H9 (cell line): ENCODE measurements around the gene HELT. TPM values are rescaled to one million over a fixed set of nuclear protein-coding genes. Genes with fewer than 3 reads are reported as not detected.

Experiments
- DNase-seq: peaks from one replicate; pipeline ENCODE4 v3.0.0-alpha.2; 2017
- H2AFZ ChIP-seq: one replicate; pipeline ENCODE4 v1.6.1; 2013; ENCODE audit warnings: mild to moderate bottlenecking, low read length, control low read depth, moderate library complexity
- H2AK5ac ChIP-seq: 2 replicates; pipeline ENCODE4 v1.6.1; 2013; ENCODE audit warnings: low read length, control low read depth, mixed read lengths; ENCODE audit not compliant: insufficient read length
- H2BK120ac ChIP-seq: one replicate; pipeline ENCODE4 v1.6.1; 2013; ENCODE audit warnings: low read depth, mild to moderate bottlenecking, low read length, control low read depth, inconsistent platforms; ENCODE audit not compliant: poor library complexity, severe bottlenecking
- H2BK12ac ChIP-seq: 2 replicates; pipeline ENCODE4 v1.6.1; 2013; ENCODE audit warnings: low read length, control low read depth, mixed read lengths, low read depth; ENCODE audit not compliant: insufficient read length
- H2BK15ac ChIP-seq: 2 replicates; pipeline ENCODE4 v1.6.1; 2013; ENCODE audit warnings: low read depth, low read length, control low read depth
- H2BK20ac ChIP-seq: one replicate; pipeline ENCODE4 v1.6.1; 2013; ENCODE audit warnings: low read depth, mild to moderate bottlenecking, low read length, control low read depth, inconsistent platforms; ENCODE audit not compliant: poor library complexity, severe bottlenecking
- H2BK5ac ChIP-seq: 2 replicates; pipeline ENCODE4 v1.6.1; 2013; ENCODE audit warnings: low read length, control low read depth, mixed read lengths; ENCODE audit not compliant: insufficient read length
- H3K14ac ChIP-seq: 2 replicates; pipeline ENCODE4 v1.6.1; 2013; ENCODE audit warnings: low read length, control low read depth; ENCODE audit not compliant: insufficient read depth
- H3K18ac ChIP-seq: 2 replicates; pipeline ENCODE4 v1.6.1; 2013; ENCODE audit warnings: low read depth, mild to moderate bottlenecking, mixed read lengths, low read length, control low read depth; ENCODE audit not compliant: insufficient read length
- H3K23ac ChIP-seq: 2 replicates; pipeline ENCODE4 v1.6.1; 2013; ENCODE audit warnings: low read length, control low read depth, mixed read lengths, low read depth; ENCODE audit not compliant: insufficient read length
- H3K23me2 ChIP-seq: 2 replicates; pipeline ENCODE4 v1.6.1; 2013; ENCODE audit warnings: low read depth, mild to moderate bottlenecking, mixed read lengths, low read length, control low read depth; ENCODE audit not compliant: insufficient read length, poor library complexity, severe bottlenecking
- H3K27ac ChIP-seq: 2 replicates; pipeline ENCODE4 v1.5.1; 2013; ENCODE audit warnings: low read length, control low read depth, mixed read lengths, low read depth; ENCODE audit not compliant: insufficient read length
- H3K27me3 ChIP-seq: 2 replicates; pipeline ENCODE4 v1.6.1; 2013; ENCODE audit warnings: low read length, control low read depth, inconsistent platforms; ENCODE audit not compliant: insufficient read depth
- H3K4ac ChIP-seq: 2 replicates; pipeline ENCODE4 v1.6.1; 2013; ENCODE audit warnings: low read depth, mild to moderate bottlenecking, control low read depth, inconsistent platforms, low read length, moderate library complexity
- H3K4me1 ChIP-seq: 2 replicates; pipeline ENCODE4 v1.6.1; 2013; ENCODE audit warnings: low read length, control low read depth, inconsistent platforms; ENCODE audit not compliant: insufficient read depth
- H3K4me2 ChIP-seq: 2 replicates; pipeline ENCODE4 v1.6.1; 2013; ENCODE audit warnings: low read length, control low read depth, mixed read lengths; ENCODE audit not compliant: insufficient read length, insufficient read depth
- H3K56ac ChIP-seq: 2 replicates; pipeline ENCODE4 v1.6.1; 2013; ENCODE audit warnings: low read depth, mild to moderate bottlenecking, mixed read lengths, low read length, control low read depth; ENCODE audit not compliant: insufficient read length
- H3K79me1 ChIP-seq: 2 replicates; pipeline ENCODE4 v1.6.1; 2013; ENCODE audit warnings: low read depth, mild to moderate bottlenecking, moderate library complexity, low read length, control low read depth, inconsistent platforms; ENCODE audit not compliant: insufficient read depth, poor library complexity, severe bottlenecking
- H3K79me2 ChIP-seq: 2 replicates; pipeline ENCODE4 v1.6.1; 2013; ENCODE audit warnings: low read length, control low read depth, inconsistent platforms; ENCODE audit not compliant: insufficient read depth
- H3K9ac ChIP-seq: 2 replicates; pipeline ENCODE4 v1.6.1; 2013; ENCODE audit warnings: low read length, control low read depth, mixed read lengths; ENCODE audit not compliant: insufficient read length; ENCODE audit errors: extremely low read depth
- H3K9me3 ChIP-seq: one replicate; pipeline ENCODE4 v1.6.1; 2013; ENCODE audit warnings: low read depth, low read length, inconsistent platforms; ENCODE audit not compliant: control insufficient read depth
- H3T11ph ChIP-seq: one replicate; pipeline ENCODE4 v1.6.1; 2013; ENCODE audit warnings: mild to moderate bottlenecking, low read length, control low read depth, inconsistent platforms
- H4K20me1 ChIP-seq: one replicate; pipeline ENCODE4 v1.6.1; 2013; ENCODE audit not compliant: control insufficient read depth, insufficient read length, insufficient read depth
- H4K5ac ChIP-seq: 2 replicates; pipeline ENCODE4 v1.6.1; 2013; ENCODE audit warnings: low read depth, mild to moderate bottlenecking, mixed read lengths, low read length, control low read depth; ENCODE audit not compliant: insufficient read length
- H4K8ac ChIP-seq: replicated peaks from 2 replicates; pipeline ENCODE4 v1.6.1; 2013; ENCODE audit warnings: low read length, control low read depth, mixed read lengths, low read depth; ENCODE audit not compliant: insufficient read length
- H4K91ac ChIP-seq: 2 replicates; pipeline ENCODE4 v1.6.1; 2013; ENCODE audit warnings: low read depth, mild to moderate bottlenecking, moderate library complexity, mixed read lengths, low read length, control low read depth; ENCODE audit not compliant: insufficient read length
- H3K27ac Mint-ChIP-seq, 3 experiments: 2 replicates in 2 of 3; 3 replicates in 1 of 3; pipeline ENCODE4 v1.8.0; 2020 to 2021; ENCODE audit warnings: mixed read lengths in 3 of 3, mild to moderate bottlenecking in 1 of 3, moderate library complexity in 1 of 3
- H3K27me3 Mint-ChIP-seq: 2 replicates; pipeline ENCODE4 v1.8.0; 2021; ENCODE audit warnings: low read depth, mild to moderate bottlenecking, moderate library complexity, mixed read lengths
- H3K36me3 Mint-ChIP-seq, 3 experiments: 2 replicates in 2 of 3; 3 replicates in 1 of 3; pipeline ENCODE4 v1.8.0; 2020 to 2021; ENCODE audit warnings: low read depth in 3 of 3, mixed read lengths in 3 of 3; ENCODE audit not compliant: insufficient read depth in 1 of 3
- H3K4me1 Mint-ChIP-seq, 2 experiments: 2 replicates each; pipeline ENCODE4 v1.8.0; 2020; ENCODE audit warnings: mixed read lengths in 2 of 2
- H3K4me3 Mint-ChIP-seq, 2 experiments: 2 replicates in 1 of 2; 3 replicates in 1 of 2; pipeline ENCODE4 v1.8.0; 2020 to 2021; ENCODE audit warnings: mild to moderate bottlenecking in 2 of 2, mixed read lengths in 2 of 2, moderate library complexity in 1 of 2
- H3K9me3 Mint-ChIP-seq, 2 experiments: 2 replicates in 1 of 2; 3 replicates in 1 of 2; pipeline ENCODE4 v1.8.0; 2020; ENCODE audit warnings: mild to moderate bottlenecking in 2 of 2, mixed read lengths in 2 of 2, moderate library complexity in 1 of 2
- WGBS: extraction: QIAGEN DNeasy Blood & Tissue Kit; methylation state at CpG from one replicate; pipeline ENCODE4 v1.1.7; 2013; ENCODE audit warnings: missing lambda C conversion rate, low lambda C conversion rate, mixed read lengths; ENCODE audit not compliant: insufficient read length; ENCODE audit errors: extremely low coverage; 5-methylcytosine and 5-hydroxymethylcytosine counted together
- total RNA-seq: library from RNA; stranded (reverse); gene quantifications from 2 replicates; pipeline ENCODE4 v1.2.1, GENCODE V29; 2021
- TF ChIP-seq, protein P1 (sequence below): fragments of 200-600 bp; sonication (generic); conservative IDR thresholded peaks from 3 replicates; pipeline ENCODE4 v1.8.0; 2021; ENCODE audit warnings: antibody characterized with exemption, mild to moderate bottlenecking

HELT gene
- total RNA-seq, 1 experiment from 2014 or later = not detected

DNA sequence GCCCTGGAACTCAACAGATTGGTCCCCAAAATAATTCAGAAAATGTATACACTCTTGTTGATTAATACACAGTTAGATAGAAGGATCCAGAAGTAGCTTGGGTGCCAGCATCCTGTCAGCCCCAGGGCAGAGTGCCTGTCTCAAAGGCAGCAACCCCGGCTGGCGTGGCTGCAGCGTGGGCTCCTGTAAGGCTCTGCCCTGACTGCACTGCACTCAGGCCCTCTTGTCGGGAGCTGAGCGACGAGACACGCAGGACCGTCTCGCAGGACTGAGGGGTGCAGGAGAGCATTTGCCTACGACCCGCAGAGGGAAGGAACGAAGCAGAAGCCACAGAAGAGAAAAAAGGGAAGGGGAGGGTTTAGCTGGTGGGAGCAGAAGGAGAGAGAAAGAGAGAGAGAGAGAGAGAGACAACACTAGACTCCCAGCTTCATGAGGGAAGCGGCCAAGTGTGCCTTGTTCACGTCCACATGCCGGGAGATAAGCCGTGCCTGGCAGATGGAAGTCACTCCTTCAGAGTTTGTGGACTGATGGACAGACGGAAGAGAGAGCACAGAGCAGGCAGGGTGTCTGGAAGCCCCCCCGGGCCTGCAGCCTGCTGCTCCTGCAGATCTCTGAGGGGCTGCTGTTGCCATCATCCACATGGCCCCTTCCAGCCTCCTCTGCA is 38.7 kb upstream of the HELT start:
- H2AFZ ChIP-seq = no peak overlapping the region

More for the DNA sequence above, 38.7 kb upstream of the HELT start:
- Histone ChIP-seq H2BK12ac (no peak overlapping the region), H4K91ac (no peak overlapping the region), H4K5ac (no peak overlapping the region), H3K14ac (no peak overlapping the region), H2BK5ac (no peak overlapping the region), H3K56ac (no peak overlapping the region), H2BK20ac (no peak overlapping the region), H3K79me1 (no peaks in the 10 kb centered on the region), H3K4ac (no peak overlapping the region), H2BK15ac (no peak overlapping the region), H3K79me2 (no peaks in the 10 kb centered on the region), H3K23ac (no peak overlapping the region), H3K23me2 (no peaks in the 10 kb centered on the region), H2AK5ac (no peak overlapping the region), H3K18ac (no peak overlapping the region), H3K9ac (no peak overlapping the region), H4K8ac (no peak overlapping the region), H2BK120ac (no peak overlapping the region), H3K27ac (no peak overlapping the region), H3K4me2 (no peak overlapping the region), H3K27me3 (no peaks in the 10 kb centered on the region), H3K9me3 (no peaks in the 10 kb centered on the region), H3K4me1 (no peaks in the 10 kb centered on the region), H4K20me1 (no peaks in the 10 kb centered on the region), H3T11ph (no peak overlapping the region)
- WGBS = no CpG with 5 or more reads among the region's 18 CpGs
- no peak overlapping the region for H3K4me3 Mint-ChIP-seq
- no peaks in the 10 kb centered on the region for H3K4me1 Mint-ChIP-seq
- no peaks in the 10 kb centered on the region for H3K9me3 Mint-ChIP-seq
- peak overlapping the region in 1 of 3 experiments; percentile 7; a peak in 1 of 7 replicates for H3K27ac Mint-ChIP-seq
- peaks cover 8% of the 10 kb centered on the region for H3K27me3 Mint-ChIP-seq
- TF ChIP-seq, protein P1, sequence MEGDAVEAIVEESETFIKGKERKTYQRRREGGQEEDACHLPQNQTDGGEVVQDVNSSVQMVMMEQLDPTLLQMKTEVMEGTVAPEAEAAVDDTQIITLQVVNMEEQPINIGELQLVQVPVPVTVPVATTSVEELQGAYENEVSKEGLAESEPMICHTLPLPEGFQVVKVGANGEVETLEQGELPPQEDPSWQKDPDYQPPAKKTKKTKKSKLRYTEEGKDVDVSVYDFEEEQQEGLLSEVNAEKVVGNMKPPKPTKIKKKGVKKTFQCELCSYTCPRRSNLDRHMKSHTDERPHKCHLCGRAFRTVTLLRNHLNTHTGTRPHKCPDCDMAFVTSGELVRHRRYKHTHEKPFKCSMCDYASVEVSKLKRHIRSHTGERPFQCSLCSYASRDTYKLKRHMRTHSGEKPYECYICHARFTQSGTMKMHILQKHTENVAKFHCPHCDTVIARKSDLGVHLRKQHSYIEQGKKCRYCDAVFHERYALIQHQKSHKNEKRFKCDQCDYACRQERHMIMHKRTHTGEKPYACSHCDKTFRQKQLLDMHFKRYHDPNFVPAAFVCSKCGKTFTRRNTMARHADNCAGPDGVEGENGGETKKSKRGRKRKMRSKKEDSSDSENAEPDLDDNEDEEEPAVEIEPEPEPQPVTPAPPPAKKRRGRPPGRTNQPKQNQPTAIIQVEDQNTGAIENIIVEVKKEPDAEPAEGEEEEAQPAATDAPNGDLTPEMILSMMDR = no peak
- H3K36me3 Mint-ChIP-seq = no peaks in the 10 kb centered on the region
- no peak for DNase-seq
